ENCODE results near the gene ANKS1B.

ANKS1B gene

GRCh38 chr12:98861251-98861650, 1123.5 kb downstream of the ANKS1B start:
- in situ Hi-C loops (cut with HindIII; ENCODE audit: low sequenced_read_pairs) = no loop called here

- in situ Hi-C loops (cut with HindIII; ENCODE audit: low sequenced_read_pairs) = no loop called here
These were observed 1127.7 kb downstream of the ANKS1B start for GRCh38 chr12:98856897-98857540.

DNA sequence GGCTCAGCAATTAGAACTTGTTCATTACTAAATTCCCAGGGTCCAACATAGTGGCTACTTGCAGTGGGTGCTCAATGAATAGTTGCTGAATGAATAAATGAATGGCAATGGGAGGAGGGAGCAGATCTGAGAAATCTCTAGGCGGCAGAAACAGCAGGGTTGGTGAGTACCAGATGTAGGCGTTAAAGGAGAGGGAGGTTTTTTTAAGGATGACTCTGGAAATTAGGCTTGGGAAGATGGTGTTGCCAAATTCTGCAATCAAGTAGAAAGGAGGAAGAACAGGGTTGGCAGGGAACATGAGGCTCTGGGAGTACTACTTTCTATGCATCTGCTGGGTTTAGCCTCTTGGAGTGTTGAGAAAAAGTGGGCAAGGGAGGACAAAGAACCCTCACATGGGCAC, 1132.6 kb downstream of the ANKS1B start:
- in situ Hi-C loops (cut with HindIII; ENCODE audit: low sequenced_read_pairs) = no loop called here

GRCh38 chr12:98847242-98847641, 1137.5 kb downstream of the ANKS1B start:
- in situ Hi-C loops (cut with HindIII; ENCODE audit: low sequenced_read_pairs) = no loop called here

DNA sequence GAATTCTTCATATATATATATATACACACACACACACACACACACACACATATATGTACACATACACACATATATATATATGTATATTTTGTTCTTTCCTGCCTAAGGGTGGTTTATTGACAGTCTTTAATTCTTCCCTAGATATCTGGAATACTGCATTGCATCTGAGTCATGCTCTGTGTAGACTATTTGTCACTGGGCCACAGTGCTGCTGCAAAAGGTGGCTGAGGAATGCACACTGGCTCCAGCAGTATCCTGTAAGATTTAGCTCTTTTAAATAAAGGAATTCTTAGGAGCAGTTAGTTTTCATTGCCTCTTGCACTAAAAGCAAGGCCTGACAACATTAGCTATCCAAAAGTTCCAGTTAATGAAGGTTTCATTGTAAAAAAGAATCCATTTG, 1138.8 kb downstream of the ANKS1B start:
- in situ Hi-C loops (cut with HindIII; ENCODE audit: low sequenced_read_pairs) = no loop called here

DNA sequence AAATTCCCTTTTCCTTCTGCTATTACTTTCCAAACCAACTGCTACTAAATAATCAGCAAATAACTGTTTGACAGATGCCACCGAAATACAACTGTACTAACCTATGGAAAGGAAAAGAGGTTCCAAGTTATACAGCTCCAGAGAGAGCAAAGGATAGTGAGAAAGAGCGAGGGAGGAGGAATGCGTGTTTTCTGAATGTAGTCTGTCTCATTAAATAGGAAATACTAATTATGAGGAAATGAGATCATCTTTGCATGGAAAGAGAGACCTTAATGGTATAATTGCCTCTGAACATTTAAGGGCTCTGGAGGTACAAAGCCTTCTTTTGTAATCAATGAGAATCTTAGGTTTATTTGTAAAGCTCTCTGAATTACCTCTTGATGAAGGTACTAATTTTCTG, 1144.4 kb downstream of the ANKS1B start:
- in situ Hi-C loops (cut with HindIII; ENCODE audit: low sequenced_read_pairs) = no loop called here

DNA sequence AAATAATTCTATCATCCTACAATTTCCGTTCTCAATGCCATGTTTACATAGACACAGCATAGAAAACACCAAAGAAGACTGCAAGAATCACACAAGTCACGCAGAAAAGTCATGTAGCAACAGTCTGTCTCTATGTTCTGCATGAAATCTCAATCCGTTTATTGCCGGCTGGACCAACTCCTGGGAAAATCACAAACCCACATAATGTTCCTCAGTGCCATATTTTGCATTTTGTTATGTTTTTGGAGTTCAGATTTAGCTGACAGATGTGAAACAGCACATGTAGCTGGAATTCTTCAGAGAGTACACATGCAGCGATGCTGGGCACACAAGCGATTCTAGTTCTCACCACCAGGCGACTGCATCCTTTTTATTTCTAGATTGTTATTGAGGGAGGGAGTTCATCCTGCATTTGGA, 1146.5 kb downstream of the ANKS1B start:
- in situ Hi-C loops (cut with HindIII; ENCODE audit: low sequenced_read_pairs) = loop anchor here (5.0 kb wide), 1 partner anchor 49 kb away; no protein-coding TSS in a partner anchor

GRCh38 chr12:98837134-98837752, 1147.5 kb downstream of the ANKS1B start:
- in situ Hi-C loops (cut with HindIII; ENCODE audit: low sequenced_read_pairs) = loop anchor here (5.0 kb wide), 1 partner anchor 50 kb away; no protein-coding TSS in a partner anchor

DNA sequence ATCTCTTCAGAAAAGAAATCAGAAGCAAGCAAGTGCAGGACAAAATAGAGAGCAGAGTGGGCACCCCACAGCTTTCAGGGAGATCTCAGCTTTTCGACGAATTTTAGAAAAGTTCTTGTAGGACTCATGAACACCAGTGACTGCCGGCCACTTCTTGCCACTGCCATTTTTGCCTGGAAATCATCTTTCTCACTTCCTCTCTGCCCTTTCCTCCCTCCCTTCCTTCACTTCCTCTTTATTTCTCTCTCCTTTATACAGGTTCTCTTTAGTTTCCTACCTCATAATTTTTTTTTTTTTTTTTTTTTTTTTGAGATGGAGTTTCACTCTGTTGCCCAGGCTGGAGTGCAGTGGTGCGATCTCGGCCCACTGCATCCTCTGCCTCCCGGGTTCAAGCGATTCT, 1154.1 kb downstream of the ANKS1B start:
- in situ Hi-C loops (cut with HindIII; ENCODE audit: low sequenced_read_pairs) = no loop called here

DNA sequence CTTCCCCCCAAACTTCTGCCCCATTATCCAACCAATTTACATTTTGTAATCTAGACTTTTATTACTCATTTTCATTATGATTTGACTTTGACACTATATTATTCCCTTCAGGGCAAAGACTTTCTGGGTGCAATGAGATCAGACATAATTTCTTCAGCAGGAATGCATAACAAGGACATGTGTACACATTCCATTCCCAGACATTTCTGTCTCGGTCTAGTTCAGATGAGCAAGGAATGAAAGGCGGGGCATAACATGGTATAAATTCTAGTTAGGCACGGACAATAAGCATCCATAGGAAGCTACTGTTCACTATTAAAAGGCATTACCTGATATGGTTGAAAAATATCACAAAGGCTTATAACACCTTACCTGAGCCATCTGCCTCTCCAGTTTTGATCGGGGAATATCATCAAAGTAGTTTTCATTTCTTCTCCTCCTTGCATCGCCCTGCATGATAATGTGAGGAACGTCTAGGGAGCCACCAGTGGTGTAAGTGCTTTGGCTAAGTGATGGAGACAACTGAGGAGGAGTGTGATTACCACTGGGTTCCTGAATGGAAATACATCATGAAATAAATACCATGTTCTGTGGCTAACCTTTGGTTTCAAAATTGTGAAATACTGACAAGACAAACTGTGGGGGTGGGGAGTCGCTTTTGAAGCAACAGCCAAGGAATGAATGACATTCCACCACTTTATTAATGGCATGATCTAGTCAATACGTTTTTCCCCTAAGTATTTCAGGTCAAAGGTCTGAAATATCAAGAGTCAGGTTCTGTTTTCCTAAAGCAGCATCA, 1155.7 kb downstream of the ANKS1B start:
- in situ Hi-C loops (cut with HindIII; ENCODE audit: low sequenced_read_pairs) = loop anchor here (5.0 kb wide), 1 partner anchor 102 kb away; no protein-coding TSS in a partner anchor

GRCh38 chr12:98823012-98823411, 1161.7 kb downstream of the ANKS1B start:
- in situ Hi-C loops (cut with HindIII; ENCODE audit: low sequenced_read_pairs) = no loop called here

GRCh38 chr12:98821866-98822265, 1162.9 kb downstream of the ANKS1B start:
- in situ Hi-C loops (cut with HindIII; ENCODE audit: low sequenced_read_pairs) = no loop called here

DNA sequence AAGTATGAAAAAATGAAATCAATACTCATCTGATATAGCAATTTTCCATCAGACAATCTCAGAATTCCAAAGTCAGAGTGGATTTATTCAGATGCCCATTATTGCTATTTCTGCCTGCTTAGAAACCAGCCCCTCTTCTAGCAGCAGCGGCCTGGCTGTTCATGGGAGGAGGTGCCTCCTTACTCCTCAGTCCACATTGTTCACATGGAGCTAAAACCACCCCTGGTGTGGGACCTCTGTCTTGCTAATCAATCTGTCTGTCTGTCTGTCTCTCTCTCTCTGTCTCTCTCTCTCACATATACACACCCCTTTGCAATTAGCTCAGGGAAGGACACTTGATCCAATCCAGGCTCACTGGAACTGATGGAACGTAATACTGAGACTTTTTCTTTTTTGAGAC, 1163.5 kb downstream of the ANKS1B start:
- in situ Hi-C loops (cut with HindIII; ENCODE audit: low sequenced_read_pairs) = no loop called here

DNA sequence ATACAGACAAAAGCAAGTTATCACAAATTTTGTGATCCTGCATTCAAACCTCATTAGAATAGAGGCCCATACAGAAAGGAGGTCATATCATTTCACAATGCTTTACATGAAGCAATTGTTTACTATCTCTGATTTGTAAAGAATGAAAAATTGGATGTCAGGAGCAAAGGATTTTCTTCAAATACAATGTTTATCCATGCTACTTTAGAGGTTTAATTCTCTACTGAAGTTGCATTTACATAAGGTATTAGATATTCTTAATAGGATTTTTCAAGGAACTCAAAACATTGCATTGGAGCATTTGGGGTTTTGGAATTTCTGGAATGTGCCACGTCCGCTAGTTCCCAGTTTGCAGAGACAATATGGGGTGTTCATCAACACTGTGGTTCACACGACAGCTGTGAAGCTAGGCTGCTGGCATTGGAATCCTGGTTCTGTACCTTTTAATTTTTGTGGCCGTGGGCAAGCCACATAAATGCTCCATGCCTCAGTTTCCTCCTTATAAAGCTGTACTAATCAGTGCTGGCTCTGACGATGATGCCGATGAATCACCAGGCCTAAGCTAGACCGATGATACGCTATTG, 1164.8 kb downstream of the ANKS1B start:
- in situ Hi-C loops (cut with HindIII; ENCODE audit: low sequenced_read_pairs) = no loop called here

GRCh38 chr12:98819071-98819470, 1165.7 kb downstream of the ANKS1B start:
- in situ Hi-C loops (cut with HindIII; ENCODE audit: low sequenced_read_pairs) = no loop called here

DNA sequence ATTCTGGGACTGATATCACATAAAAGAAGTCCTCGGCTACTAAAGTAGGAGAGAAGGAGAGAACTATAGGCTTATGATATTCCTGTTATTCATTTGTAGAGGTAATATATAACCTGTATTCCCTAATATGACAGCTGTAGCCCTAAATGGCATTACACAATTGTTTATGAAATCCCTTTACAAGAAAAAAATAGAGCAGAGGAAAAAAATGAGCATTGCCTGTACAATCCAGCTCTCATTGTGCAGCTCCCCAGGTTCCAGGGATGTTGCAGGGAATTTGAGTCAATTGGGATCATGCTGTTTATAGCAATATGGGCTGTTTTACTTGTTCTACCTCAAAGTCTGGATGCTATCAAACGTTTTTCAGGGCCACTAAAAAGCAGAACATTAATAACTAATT, 1166.5 kb downstream of the ANKS1B start:
- in situ Hi-C loops (cut with HindIII; ENCODE audit: low sequenced_read_pairs) = no loop called here

- in situ Hi-C loops (cut with HindIII; ENCODE audit: low sequenced_read_pairs) = no loop called here
These were observed 1167.0 kb downstream of the ANKS1B start for GRCh38 chr12:98817742-98818141.

DNA sequence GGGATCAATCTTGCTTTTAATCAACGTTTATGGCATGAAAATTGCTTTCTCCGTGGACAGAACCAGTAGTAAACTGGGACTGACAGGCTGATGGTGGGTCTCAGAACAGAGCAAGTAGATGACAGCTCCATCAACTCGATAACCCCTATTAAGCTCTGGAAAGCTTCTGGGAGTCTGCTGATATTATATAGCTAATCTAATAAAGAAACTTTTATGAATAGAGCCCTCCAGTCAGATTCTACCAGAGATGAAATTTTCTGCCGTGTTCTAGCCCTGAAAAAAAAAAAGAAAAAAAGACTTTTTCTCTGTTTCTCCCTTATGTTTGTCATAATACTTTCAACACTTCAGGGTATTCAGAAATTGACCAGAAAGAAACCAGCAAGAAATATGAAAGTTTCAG, 1168.0 kb downstream of the ANKS1B start:
- in situ Hi-C loops (cut with HindIII; ENCODE audit: low sequenced_read_pairs) = no loop called here

DNA sequence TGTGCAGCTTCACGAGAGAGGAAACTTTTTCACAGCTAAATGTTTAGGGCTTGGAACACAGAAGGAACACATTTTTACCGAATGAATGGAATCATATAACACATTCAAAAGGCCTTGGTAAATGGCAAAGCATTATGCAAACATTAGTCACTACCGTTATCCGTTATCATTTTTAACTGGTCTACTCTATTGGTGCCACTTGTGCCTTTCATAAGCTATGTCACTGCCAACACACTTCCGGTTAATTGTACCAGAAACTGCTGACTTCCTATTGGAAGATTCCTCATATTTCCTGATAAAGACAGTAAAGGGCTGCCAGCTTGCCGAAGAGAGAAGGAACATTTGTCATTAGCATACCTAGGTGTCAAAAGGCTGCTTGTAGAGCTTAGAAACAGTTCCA, 1170.5 kb downstream of the ANKS1B start:
- in situ Hi-C loops (cut with HindIII; ENCODE audit: low sequenced_read_pairs) = no loop called here

DNA sequence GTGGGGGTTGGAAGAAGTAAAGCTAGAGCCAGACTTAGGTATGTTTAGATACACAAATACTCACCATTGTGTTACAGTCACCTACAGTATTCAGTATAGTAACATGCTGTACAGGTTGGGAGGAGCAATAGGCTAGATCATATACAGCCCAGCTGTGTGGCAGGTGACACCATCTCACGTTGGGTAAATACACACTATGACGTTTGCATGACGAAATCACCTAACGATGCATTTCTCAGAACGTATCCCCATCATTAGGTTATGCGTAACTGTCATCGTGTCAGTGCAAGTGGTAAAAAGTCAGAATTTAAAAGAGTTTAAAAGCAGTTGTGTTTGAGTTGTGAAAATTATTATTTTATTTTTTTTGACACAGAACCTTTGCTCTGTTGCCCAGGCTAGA, 1172.5 kb downstream of the ANKS1B start:
- in situ Hi-C loops (cut with HindIII; ENCODE audit: low sequenced_read_pairs) = no loop called here

DNA sequence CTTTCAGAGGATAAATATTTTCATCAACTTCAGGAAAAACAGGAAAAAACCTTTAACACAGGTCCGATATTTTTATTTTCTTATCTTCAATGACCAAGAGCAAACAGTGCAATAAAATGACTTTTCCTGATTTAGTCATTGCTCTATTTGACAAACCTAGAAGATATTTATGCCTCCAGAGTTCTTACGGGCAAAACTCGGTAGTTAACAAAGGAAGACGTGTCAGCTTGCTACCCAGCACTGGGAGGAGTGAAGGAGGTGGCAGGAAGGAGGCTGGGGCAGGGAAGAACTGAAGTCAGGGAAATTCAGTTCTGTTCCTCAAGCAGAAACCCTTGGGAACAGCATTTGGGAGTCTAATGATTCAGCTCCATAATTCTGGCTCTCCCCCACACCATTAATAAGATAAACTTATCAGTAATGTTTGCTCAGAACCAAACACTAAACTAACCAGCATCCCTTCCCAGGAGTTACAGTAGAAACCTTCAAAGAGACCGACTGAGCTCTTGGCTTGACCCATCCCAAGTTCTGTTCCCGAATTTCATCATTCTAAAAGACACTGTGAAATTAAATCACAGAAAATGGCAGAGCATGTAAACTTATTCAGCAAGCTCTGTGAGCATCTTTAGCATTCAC, 1176.4 kb downstream of the ANKS1B start:
- in situ Hi-C loops (cut with HindIII; ENCODE audit: low sequenced_read_pairs) = no loop called here
